Ramos (cell line): ENCODE measurements around the gene ZHX3.

Experiments used
- in situ Hi-C: fragments of 300-500 bp; cut with MboI; formaldehyde crosslinking; loops from one replicate; pipeline ENCODE4 v1.14.3; 2022; ENCODE audit warnings: low sequenced_read_pairs; ENCODE audit not compliant: unreplicated experiment

The ZHX3 gene

DNA sequence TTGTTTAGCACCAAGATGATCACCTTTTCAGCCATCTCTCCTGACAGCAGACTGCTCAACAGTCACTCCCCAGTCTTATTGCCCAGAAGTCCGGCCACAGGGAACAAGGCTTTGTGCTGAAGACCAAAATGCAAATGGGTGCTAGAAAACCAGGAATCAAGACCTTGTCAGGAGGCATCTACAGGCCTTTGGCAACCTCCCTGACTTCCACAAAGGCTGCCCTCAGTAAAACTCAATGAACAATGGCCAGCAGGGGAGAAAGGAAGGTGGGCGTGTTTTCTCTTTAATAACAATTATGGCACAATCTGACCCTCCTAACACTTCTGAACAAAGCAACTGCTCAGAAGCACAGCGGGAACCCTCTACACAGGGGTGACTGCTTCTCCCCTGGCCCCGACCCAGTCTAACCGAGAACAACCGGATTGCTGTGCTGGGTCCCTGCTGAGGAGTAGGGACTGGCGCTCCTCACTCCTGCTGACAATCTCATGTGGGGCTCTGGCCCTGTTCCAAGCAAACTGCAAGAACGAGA lies 138.6 kb downstream of the ZHX3 start:
- in situ Hi-C loops: loop anchor here (5.0 kb wide), 1 partner anchor 158 kb away; no protein-coding TSS in a partner anchor

GRCh38 chr20:41178495-41178894 lies 139.0 kb downstream of the ZHX3 start:
- in situ Hi-C loops: loop anchor here (5.0 kb wide), 1 partner anchor 159 kb away; no protein-coding TSS in a partner anchor

- in situ Hi-C loops: loop anchor here (5.0 kb wide), 1 partner anchor 160 kb away; no protein-coding TSS in a partner anchor
Measured at GRCh38 chr20:41177636-41178035, 139.9 kb downstream of the ZHX3 start.

GRCh38 chr20:41176711-41177552 lies 140.6 kb downstream of the ZHX3 start:
- in situ Hi-C loops: loop anchor here (5.0 kb wide), 1 partner anchor 160 kb away; no protein-coding TSS in a partner anchor

GRCh38 chr20:41175727-41176330 lies 141.7 kb downstream of the ZHX3 start:
- in situ Hi-C loops: loop anchor here (5.0 kb wide), 1 partner anchor 161 kb away; no protein-coding TSS in a partner anchor

DNA sequence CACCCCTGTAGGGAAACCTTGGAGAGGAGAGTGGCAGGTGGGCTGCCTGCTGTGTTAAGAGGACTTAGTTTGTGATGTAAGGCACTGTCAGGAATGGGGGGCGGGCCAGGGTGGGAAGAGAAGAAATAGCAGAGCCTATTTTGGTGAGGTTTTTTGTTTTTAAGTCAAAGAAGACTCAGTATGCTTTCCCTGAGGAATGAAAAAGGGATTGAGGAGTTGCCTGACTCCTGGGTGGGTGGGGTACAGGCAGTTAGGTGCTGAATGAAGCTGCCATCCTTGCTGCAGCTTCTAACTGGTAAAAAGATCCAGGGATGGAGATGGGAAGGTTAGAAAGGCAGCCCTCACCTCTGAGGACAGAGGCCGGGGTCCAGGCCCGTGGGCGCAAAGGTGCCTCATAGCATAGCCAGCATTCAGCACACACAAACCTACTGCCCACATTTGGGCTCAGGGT lies 142.3 kb downstream of the ZHX3 start:
- in situ Hi-C loops: loop anchor here (5.0 kb wide), 1 partner anchor 162 kb away; no protein-coding TSS in a partner anchor

- in situ Hi-C loops: loop anchor here (5.0 kb wide), 1 partner anchor 163 kb away; no protein-coding TSS in a partner anchor
Measured at GRCh38 chr20:41174782-41175181, 142.7 kb downstream of the ZHX3 start.

DNA sequence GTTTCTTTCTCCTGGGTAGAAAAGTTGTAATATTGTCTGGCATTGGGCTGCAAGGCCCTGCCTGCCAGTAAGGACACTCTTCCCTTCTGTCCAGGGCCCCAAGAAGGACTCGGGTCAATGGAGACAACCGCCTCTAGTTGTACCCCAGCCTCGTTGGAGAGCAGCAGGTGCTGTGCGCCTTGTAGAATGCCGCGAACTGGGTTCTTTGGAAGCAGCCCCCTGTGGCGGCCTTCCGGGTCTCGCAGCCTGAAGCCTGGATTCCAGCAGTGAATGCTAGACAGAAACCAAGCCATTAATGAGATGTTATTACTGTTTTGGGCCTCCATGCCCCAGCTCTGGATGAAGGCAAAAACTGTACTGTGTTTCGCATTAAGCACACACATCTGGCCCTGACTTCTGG lies 143.2 kb downstream of the ZHX3 start:
- in situ Hi-C loops: no loop called here

DNA sequence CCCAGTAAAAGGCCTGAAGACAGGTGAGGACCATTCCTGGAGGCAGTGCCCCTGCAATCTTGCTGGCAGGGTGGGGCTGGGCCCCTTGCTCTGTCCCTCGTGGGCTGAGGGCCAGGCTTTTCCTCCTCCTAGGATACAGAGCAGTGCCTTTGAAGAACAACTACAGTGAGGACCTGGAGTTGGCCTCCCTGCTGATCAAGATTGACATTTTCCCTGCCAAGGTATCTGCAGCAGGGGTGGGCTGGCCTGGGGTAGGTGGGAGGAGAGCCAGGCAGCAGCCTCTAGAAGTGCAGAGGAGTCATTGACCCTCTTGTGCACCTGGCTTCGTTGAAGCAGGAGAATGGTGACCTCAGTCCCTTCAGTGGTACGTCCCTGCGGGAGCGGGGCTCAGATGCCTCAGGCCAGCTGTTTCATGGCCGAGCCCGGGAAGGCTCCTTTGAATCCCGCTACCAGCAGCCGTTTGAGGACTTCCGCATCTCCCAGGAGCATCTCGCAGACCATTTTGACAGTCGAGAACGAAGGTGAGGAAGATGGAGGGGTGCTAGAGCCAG lies 143.7 kb downstream of the ZHX3 start:
- in situ Hi-C loops: no loop called here

GRCh38 chr20:41173161-41173721 lies 144.3 kb downstream of the ZHX3 start:
- in situ Hi-C loops: no loop called here

DNA sequence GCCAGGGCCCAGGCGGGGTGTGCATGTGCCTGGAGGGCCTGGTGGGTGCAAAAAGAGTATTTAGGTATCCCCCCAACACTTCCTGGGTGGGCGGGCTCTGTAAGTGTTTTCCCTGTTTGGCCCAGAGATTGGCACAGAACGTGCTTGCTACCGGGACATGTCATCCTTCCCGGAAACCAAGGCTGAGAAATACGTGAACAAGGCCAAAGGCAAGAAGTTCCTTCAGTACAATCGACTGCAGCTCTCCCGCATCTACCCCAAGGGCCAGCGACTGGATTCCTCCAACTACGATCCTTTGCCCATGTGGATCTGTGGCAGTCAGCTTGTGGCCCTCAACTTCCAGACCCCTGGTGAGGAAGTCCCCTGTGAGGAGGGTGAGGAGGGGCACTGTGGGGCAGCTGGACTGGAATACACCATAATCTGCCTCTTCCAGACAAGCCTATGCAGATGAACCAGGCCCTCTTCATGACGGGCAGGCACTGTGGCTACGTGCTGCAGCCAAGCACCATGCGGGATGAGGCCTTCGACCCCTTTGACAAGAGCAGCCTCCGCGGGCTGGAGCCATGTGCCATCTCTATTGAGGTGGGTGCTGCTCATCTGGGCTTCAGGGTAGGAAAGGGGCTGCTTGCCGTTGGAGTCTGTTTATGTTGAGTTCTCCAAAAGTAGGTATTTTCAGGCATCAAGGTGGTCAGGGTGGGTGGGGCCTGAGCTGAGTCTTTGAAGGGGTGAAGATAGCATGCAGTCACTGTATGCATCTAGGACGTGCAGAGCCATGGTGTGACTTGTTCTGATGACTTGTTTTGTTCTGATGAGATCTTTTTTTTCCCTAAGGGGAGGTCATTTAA lies 145.0 kb downstream of the ZHX3 start:
- in situ Hi-C loops: no loop called here

DNA sequence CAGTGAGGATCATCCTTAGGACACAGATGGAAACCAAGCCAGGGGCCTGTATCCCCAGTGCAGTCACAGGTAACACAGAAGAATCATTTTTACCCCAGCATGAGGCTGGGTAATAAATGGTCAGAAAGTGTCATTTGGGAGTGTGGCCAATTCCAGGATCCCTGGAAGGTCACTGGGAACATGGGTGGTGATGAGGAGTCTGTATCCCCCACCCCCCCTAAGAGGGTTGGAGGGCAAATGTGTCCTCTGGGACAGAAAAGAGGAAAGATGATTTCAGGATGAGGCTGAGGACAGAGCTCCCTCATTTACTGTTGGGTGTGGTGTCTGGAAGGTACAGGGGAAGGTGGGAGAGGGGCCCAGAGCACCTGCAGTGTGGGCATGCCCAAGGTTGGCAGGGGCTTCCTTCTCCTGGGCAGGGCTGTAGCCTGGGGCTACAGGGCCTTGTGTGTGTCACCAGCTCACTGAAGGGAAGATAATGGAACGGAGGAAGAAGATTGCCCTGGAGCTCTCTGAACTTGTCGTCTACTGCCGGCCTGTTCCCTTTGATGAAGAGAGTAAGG lies 145.7 kb downstream of the ZHX3 start:
- in situ Hi-C loops: no loop called here

DNA sequence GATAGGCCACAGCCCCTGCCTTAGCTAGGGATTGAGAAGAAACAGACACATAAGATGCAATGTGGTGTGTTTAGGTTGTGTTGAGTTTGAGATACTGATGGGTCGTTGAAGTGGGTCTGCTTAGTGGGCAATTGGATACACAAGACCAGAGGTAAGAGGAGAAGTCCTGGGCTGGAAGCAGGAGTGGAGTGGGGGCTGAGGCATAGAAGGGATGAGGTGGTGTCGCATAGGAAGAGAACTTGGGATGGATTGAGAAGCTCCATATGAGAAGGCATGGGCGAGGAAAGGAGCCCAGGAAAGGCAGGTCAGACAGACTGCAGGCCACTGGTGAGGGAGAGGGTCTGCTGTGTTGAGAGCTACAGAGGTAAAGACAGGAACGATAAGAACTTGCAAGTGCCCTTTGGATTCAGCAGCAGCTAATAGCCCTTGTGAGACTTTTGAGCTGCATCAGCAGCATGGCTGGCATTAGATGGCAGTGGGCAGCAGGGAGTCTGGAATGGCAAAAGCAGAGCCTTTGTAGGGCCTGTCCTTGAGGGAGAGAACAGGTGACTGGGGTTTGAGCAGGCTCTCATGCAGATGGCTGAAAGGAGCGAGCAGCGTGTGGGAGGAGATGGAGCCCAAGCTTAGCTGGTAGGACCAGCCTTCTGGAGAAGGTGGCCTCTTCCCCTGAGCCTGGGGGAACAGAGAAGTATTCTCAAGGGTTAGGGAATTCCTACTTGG lies 147.0 kb downstream of the ZHX3 start:
- in situ Hi-C loops: no loop called here

GRCh38 chr20:41169791-41170351 lies 147.7 kb downstream of the ZHX3 start:
- in situ Hi-C loops: no loop called here

DNA sequence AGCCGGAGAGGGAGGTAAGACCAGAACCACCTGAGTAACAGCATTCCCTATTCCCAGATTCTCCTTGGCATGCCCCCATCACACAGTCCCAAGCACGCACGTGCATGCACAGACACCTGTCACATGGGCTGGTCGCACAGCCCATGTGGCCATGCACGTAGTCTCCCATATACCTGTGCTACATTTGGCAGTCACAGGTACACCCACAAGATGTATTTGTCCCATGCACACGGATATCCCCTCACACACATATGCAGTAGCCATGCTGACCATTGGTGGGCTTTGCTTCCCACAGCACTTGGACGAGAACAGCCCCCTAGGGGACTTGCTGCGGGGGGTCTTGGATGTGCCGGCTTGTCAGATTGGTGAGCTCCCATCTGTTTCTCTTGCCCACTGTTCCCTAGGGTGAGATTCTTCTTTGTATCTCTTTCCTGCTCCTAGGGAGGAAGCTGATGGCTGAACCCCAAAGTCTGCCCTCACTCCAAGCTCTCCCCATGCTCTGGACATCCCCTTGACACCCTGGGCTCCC lies 148.3 kb downstream of the ZHX3 start:
- in situ Hi-C loops: no loop called here

- in situ Hi-C loops: no loop called here
Measured at GRCh38 chr20:41168281-41169161, 149.0 kb downstream of the ZHX3 start.
